22Rv1 (cell line): ENCODE measurements around the gene GPN2.

Experiments used
- CTCF ChIP-seq: fragments of 450-650 bp; IDR thresholded peaks from 2 replicates; pipeline ENCODE4 v1.5.1; 2017; ENCODE audit warnings: mild to moderate bottlenecking
- ZFX ChIP-seq: fragments of 450-650 bp; IDR thresholded peaks from 2 replicates; pipeline ENCODE4 v1.6.1; 2017; ENCODE audit warnings: antibody characterized with exemption, borderline replicate concordance

- TF ChIP-seq CTCF: peak; percentile 90
- TF ChIP-seq ZFX: no peak
Observed at GRCh38 chr1:26853156-26853555, 36.9 kb downstream of the GPN2 start.
